A673 (cell line): ENCODE data around the gene ZNF91.

Experiments used
- EZH2 ChIP-seq: fragments of 200-600 bp; sonication (generic); IDR thresholded peaks from 2 replicates; pipeline ENCODE4 v1.6.1; 2017; ENCODE audit warnings: borderline replicate concordance, low read depth, mild to moderate bottlenecking, mixed read lengths, antibody characterized with exemption, low read length; ENCODE audit not compliant: poor library complexity, severe bottlenecking
- TF ChIP-seq, protein P1 (sequence below): fragments of 300-800, 200-600 bp; sonication (generic); conservative IDR thresholded peaks from 2 replicates; pipeline ENCODE4 v1.5.1; 2017; ENCODE audit warnings: low read depth, mild to moderate bottlenecking, antibody characterized with exemption, low read length, moderate library complexity, mixed read lengths

DNA sequence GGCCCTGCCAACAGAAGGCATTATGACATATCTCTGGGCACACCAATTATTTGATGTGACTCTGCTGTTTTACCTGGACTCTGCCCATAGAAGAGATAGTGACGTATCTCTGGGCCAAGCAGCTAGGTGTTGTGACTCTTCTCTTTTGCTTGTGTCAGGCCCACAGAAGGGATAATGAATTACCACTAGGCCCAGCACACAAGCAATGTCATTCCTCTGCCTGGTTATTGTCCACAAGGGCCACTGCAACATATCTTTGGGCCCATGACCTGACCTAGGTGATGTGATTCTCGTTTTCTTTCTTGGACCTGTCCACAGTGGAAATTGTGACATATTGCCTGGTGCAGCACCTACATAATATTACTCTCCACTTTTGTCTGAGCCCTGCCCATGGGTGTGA is 80.0 kb downstream of the ZNF91 start:
- TF ChIP-seq, protein P1, sequence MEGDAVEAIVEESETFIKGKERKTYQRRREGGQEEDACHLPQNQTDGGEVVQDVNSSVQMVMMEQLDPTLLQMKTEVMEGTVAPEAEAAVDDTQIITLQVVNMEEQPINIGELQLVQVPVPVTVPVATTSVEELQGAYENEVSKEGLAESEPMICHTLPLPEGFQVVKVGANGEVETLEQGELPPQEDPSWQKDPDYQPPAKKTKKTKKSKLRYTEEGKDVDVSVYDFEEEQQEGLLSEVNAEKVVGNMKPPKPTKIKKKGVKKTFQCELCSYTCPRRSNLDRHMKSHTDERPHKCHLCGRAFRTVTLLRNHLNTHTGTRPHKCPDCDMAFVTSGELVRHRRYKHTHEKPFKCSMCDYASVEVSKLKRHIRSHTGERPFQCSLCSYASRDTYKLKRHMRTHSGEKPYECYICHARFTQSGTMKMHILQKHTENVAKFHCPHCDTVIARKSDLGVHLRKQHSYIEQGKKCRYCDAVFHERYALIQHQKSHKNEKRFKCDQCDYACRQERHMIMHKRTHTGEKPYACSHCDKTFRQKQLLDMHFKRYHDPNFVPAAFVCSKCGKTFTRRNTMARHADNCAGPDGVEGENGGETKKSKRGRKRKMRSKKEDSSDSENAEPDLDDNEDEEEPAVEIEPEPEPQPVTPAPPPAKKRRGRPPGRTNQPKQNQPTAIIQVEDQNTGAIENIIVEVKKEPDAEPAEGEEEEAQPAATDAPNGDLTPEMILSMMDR, result no peak
- no peak for TF ChIP-seq EZH2
